ENCODE measurements around the gene MTM1. TPM values are rescaled to one million over a fixed set of nuclear protein-coding genes. Genes with fewer than 3 reads are reported as not detected.

The MTM1 gene
- total RNA-seq, 1 donor from 2014 or later = 28.4 TPM

DNA sequence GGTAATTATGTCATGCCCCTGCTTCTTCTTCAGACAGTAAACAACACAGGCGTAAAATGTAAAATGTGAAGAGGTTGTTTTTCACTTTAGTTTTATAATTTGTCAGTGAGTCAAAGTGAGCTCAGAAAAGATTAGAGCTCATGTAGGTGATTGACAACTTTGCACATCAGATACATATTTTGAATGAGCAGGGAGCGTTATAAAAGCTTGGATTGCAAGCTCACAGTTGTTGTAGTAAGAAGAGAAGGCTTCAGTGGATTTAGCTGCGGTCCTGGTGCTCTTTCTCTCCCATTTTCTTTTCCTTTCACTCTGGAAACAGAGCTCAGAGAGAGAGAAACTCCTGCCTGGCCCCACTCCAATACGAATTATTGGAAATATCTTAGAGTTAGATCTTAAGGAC, 151.2 kb downstream of the MTM1 start:
- Histone ChIP-seq H3K4me3 (no peak overlapping the region), H3K36me3 (no peaks in the 10 kb centered on the region), H3K27me3 (no peaks in the 10 kb centered on the region), H3K27ac (no peak overlapping the region), H3K4me1 (no peaks in the 10 kb centered on the region), H3K9me3 (no peaks in the 10 kb centered on the region)
- intact Hi-C loops (cut with DNase I) = no loop called here
- no peak for ATAC-seq
- TF ChIP-seq, protein P1, sequence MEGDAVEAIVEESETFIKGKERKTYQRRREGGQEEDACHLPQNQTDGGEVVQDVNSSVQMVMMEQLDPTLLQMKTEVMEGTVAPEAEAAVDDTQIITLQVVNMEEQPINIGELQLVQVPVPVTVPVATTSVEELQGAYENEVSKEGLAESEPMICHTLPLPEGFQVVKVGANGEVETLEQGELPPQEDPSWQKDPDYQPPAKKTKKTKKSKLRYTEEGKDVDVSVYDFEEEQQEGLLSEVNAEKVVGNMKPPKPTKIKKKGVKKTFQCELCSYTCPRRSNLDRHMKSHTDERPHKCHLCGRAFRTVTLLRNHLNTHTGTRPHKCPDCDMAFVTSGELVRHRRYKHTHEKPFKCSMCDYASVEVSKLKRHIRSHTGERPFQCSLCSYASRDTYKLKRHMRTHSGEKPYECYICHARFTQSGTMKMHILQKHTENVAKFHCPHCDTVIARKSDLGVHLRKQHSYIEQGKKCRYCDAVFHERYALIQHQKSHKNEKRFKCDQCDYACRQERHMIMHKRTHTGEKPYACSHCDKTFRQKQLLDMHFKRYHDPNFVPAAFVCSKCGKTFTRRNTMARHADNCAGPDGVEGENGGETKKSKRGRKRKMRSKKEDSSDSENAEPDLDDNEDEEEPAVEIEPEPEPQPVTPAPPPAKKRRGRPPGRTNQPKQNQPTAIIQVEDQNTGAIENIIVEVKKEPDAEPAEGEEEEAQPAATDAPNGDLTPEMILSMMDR (IDR thresholded peaks at IDR 0.05) = no peak
- DNase-seq = no peak

Other genes with a start within 250 kb of the MTM1 start
- gene MAMLD1, start 205.3 kb upstream of the MTM1 start, total RNA-seq = 5.0 TPM
- 27.3 TPM for gene MTMR1, start 124.8 kb downstream of the MTM1 start, total RNA-seq

All from upper lobe of right lung (tissue), 1 donor.